ENCODE data around the gene PTPRN2.

Gene PTPRN2

DNA sequence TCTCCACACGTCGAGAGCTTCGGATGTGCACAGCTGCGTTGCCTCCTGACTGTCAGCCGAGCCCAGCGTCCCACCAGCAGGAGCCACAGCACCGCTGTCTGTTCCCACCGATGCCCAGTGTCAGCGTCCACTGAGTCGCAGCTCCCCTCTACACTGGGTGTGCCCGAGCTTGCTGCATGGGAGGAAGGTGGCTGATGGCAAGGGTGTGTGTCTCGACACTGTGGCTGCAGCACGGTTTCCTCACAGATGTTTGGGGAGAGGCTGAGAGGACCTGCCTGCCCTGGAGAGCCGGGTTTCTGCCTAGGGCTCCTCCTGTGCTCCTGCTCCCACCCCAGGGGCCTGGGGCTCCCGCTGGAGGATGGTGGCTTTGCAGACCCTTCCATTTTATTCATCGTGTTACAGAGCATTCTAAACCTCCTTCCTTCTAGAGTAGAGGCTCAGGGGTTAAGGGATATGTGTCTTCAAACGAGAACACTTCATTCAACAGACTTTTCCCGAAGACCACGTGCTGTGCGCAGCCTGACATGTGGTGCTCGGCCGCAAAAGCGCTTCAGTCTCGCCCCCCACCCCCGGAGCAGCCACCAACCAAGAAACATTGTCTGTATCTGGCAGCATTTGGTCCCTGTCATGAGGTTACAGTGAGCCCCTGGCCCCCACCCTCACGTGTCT lies 866.0 kb downstream of the PTPRN2 start:
- no peak overlapping the region for H3K4me3 ChIP-seq (ENCODE audit: low read depth, low read length)
- TF ChIP-seq, protein P1, sequence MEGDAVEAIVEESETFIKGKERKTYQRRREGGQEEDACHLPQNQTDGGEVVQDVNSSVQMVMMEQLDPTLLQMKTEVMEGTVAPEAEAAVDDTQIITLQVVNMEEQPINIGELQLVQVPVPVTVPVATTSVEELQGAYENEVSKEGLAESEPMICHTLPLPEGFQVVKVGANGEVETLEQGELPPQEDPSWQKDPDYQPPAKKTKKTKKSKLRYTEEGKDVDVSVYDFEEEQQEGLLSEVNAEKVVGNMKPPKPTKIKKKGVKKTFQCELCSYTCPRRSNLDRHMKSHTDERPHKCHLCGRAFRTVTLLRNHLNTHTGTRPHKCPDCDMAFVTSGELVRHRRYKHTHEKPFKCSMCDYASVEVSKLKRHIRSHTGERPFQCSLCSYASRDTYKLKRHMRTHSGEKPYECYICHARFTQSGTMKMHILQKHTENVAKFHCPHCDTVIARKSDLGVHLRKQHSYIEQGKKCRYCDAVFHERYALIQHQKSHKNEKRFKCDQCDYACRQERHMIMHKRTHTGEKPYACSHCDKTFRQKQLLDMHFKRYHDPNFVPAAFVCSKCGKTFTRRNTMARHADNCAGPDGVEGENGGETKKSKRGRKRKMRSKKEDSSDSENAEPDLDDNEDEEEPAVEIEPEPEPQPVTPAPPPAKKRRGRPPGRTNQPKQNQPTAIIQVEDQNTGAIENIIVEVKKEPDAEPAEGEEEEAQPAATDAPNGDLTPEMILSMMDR (IDR thresholded peaks at IDR 0.05; ENCODE audit: low read depth, low read length) = no peak

DNA sequence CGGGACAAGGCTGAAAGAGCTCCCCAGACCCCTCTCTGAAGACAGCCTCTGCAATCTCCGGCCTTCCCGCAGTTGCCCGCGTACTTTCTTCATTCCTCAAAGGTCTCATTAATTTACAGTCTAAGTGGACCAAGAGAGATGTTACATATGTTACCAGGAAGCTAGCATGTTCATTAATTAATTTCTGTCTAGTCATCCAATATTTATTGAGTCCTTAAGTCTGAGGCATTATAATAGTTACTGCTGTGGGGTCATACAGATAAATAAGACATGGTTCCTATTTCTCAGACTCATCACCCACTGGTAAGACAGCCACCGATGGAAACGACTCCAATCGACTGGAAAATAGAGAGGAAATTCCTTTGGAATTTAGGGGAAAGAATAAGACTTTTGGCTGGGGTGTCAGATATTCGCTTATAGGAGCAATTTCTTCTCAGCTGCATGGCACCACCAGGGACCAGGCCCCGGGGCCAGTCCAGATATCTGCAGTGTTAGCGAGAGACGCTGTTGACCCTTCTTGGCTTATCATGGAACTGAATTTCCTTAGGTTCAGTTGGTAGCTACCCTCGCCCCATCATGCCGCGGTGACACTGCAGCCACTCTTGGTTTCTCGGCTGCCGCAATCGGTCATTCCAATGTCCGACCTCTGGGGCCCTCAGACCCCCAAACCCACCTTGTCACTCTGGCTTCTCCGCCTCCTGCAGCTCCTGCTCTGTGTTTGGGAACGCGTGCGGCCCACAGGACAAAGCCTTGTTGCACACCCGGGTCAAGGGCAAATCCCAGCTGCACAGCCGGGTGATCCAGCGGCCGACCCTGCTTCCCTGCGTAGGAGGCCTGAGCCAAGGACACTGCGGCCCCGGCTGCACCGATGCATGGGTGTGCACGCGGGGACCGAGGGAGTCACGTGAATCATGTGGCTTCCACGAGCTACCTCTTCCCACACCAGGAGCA lies 867.6 kb downstream of the PTPRN2 start:
- TF ChIP-seq, protein P1 (IDR thresholded peaks at IDR 0.05; ENCODE audit: low read depth, low read length) = no peak
- no peak overlapping the region for H3K4me3 ChIP-seq (ENCODE audit: low read depth, low read length)

DNA sequence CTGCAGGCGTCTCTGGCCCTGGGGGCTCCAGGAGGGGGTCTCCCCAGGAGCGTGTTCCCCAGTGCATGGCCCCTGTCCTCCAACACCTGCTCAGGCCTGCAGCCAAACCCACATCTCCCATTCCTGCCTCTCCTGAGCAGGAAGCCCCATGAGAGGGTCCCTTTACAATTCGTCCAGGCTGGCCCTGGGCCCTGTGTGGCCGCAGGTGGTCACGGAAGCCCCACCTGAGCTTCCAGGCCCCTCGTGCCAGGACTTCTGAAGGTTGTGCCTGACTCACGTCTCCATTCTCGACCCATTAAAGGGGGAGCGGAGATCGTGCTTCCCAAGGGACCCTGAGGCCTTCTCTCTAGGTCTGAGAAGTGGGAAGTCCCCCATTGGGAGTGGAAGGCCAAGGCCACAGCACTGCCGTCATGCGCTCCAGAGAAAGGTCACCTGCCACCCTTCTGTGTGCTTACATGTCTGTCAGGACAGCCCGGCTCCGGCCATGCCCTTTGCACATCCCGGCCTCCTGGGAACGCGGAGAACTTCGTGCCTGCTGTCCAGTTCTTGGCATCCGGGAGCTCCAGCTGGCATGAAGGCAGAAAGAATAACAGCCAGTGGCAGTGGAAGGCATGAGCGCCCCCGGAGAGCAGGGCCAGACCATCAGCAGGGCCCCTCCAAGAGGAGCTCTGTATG lies 868.5 kb downstream of the PTPRN2 start:
- no peak overlapping the region for H3K4me3 ChIP-seq (ENCODE audit: low read depth, low read length)
- TF ChIP-seq, protein P1 (IDR thresholded peaks at IDR 0.05; ENCODE audit: low read depth, low read length) = no peak

DNA sequence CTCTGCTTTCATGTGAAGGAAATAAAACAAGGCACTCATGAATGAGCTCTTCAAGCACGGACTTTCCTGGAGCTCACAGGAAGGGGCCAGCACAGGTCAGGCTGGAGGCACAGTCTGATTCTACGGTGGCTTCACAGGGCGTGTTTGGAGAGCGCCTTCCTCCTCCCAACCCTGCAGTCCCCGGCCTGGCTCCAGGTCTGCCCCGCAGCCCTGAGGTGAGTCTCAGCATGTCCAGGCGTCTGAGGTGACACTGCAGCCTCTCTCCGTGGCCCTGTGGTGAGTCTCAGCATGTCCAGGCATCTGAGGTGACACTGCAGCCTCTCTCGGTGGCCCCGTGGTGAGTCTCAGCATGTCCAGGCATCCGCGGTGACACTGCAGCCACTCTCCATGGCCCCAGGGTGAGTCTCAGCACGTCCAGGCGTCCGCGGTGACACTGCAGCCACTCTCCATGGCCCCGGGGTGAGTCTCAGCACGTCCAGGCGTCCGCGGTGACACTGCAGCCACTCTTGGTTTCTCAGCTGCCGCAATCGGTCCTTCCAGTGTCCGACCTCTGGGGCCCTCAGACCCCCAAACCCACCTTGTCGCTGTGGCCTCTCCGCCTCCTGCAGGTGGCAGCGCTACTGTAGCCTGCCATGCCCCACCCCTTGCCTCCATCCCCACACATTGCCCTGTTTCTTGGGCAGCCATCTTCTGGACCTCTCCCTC lies 869.2 kb downstream of the PTPRN2 start:
- TF ChIP-seq, protein P1 (IDR thresholded peaks at IDR 0.05; ENCODE audit: low read depth, low read length) = no peak
- H3K4me3 ChIP-seq (ENCODE audit: low read depth, low read length) = no peak overlapping the region

DNA sequence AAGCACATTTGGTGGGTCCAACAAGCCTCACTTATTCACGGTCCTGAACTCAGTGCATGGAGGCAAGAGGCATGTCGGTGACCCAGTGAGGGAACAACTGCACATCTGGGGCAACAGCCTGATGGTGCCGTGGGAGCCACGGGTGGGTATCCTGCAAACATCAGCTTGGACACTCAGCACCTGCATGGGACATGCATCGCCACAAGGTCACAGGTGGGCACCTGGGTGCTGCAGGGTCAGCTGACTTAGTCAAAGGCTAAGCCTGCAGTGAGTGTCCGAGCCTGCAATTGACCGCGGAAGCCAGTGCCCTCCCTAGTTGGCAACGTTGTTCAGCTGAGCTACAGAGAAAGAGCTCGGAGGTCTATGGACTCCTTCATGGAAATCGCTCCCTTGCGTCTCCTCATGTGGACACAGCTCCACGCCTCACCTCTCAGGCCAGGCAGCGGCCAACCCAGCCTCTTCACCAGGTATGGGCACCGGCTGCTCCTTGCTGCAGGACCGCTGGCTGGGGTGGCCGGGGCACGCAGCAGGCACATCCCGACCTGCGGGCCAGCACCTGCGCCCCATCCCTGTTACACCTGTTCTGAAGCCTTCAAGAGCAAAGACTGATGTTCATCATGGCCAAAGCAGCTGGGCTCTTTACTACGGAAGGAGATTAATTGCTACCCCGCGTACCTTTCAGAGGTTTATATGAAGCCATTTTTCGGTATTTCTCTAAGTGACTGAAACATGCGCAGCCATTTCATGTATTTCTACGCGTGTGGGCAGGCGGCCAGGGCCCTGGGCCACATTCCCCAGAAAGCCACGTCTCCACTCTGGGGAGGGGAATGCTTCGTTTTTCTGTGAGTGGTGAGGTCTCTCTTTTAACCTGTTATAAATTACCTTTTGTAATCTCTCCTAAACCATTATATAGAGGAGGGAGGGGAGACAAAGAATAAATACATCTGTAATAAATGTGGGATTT lies 870.1 kb downstream of the PTPRN2 start:
- no peak overlapping the region for H3K4me3 ChIP-seq (ENCODE audit: low read depth, low read length)
- TF ChIP-seq, protein P1 (IDR thresholded peaks at IDR 0.05; ENCODE audit: low read depth, low read length) = no peak

DNA sequence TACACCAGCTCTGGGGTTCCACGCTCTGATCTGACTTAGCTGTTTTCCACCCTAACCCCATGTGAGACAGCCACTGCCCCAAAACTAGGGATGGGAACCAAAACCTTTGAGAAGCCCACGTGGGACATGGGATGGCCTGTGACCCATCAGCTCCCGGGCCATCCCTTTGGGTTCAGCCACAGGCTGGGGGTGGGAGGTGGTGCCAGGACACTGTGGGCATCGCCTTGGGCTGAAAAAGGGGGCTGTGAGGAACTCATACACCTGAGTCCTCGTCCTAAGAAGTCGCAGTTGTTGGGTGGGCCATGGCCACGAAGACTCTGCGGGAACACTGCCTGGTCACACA lies 871.7 kb downstream of the PTPRN2 start:
- H3K4me3 ChIP-seq (ENCODE audit: low read depth, low read length) = no peak overlapping the region
- TF ChIP-seq, protein P1 (IDR thresholded peaks at IDR 0.05; ENCODE audit: low read depth, low read length) = no peak

All from WI38 (cell line).